Measurements from ENCODE around the gene C16orf87. TPM values are rescaled to one million over a fixed set of nuclear protein-coding genes. Genes with fewer than 3 reads are reported as not detected.

C16orf87 gene
- total and polyA plus RNA-seq, 9 of the 15 experiments (the other 6 are each of a cell fraction or from before 2014, with no cell fraction given), result 7.8 to 16.7 (median 10.5) TPM

- no peaks in the 10 kb centered on the region for H3K27me3 ChIP-seq (ENCODE audit: control insufficient read depth in 2 of 2, insufficient read depth in 2 of 2, low read length in 2 of 2)
- ChIA-PET POLR2A (no interaction called here), CTCF (ENCODE audit: low intra/inter-chr PET ratio) (no interaction called here)
- in situ Hi-C loops (cut with MboI), result no loop called here
- no peak for DNase-seq (ENCODE audit: extremely low read depth in 1 of 4, low spot score in 3 of 4)
- intact Hi-C loops (cut with micrococcal nuclease), result no loop called here
- TF ChIP-seq USF1 (CRISPR knock-in tag; IDR thresholded peaks at IDR 0.05) (no peak), POLR2G (IDR thresholded peaks at IDR 0.05; ENCODE audit: low read depth, low read length) (no peak), POLR3G (IDR thresholded peaks at IDR 0.05; ENCODE audit: extremely low read depth, insufficient read length, insufficient replicate concordance) (no peak), ADNP (tag; IDR thresholded peaks at IDR 0.05) (no peak)
- H3K79me2 ChIP-seq (ENCODE audit: control insufficient read depth, insufficient read depth, low read length), result no peaks in the 10 kb centered on the region
- H3K9me1 ChIP-seq (ENCODE audit: control insufficient read depth, insufficient read depth, low read length), result no peaks in the 10 kb centered on the region
- H3K4me1 ChIP-seq (replicated peaks in 1 of 2; ENCODE audit: control insufficient read depth in 2 of 2, insufficient read depth in 2 of 2, low read length in 2 of 2), result no peaks in the 10 kb centered on the region
- no peak overlapping the region for H2AFZ ChIP-seq (ENCODE audit: low read depth, low read length)
- peaks cover 2% of the 10 kb centered on the region; the same call in 1 of the 3 replicates for H3K36me3 ChIP-seq (ENCODE audit: control insufficient read depth, insufficient read depth, low read length)
- no peak for FAIRE-seq
- no peaks in the 10 kb centered on the region for H4K20me1 ChIP-seq (replicated peaks; ENCODE audit: control insufficient read depth, insufficient read depth, low read length)
- 82% methylated on average over 4 of the region's 4 CpGs for WGBS (ENCODE audit: insufficient coverage, low coverage, missing lambda C conversion rate)
- no peak for ATAC-seq
- no peak overlapping the region for H3K9ac ChIP-seq (ENCODE audit: insufficient read depth in 1 of 2, low read depth in 2 of 2, low read length in 2 of 2)
- H3K27ac ChIP-seq (ENCODE audit: extremely low read depth, low read depth, low read length), result no peak overlapping the region
- H3K4me3 ChIP-seq, result no peak overlapping the region
- BruUV-seq (replicated peaks), result no TSS peak
- H3K4me2 ChIP-seq (ENCODE audit: insufficient read depth, low read length), result no peak overlapping the region
- no peaks in the 10 kb centered on the region for H3K9me3 ChIP-seq (replicated peaks; ENCODE audit: control insufficient read depth, insufficient read depth, low read depth, low read length)
These were observed 33.5 kb downstream of the C16orf87 start for GRCh38 chr16:46797501-46797900.

GRCh38 chr16:46796764-46797269 is 34.2 kb downstream of the C16orf87 start:
- in situ Hi-C loops (cut with MboI), result no loop called here
- ATAC-seq (no peak), DNase-seq (ENCODE audit: extremely low read depth in 1 of 4, low spot score in 3 of 4) (no peak), FAIRE-seq (no peak)
- Histone ChIP-seq H3K4me3 (no peak overlapping the region), H3K9me3 (replicated peaks; ENCODE audit: control insufficient read depth, insufficient read depth, low read depth, low read length) (no peaks in the 10 kb centered on the region), H2AFZ (ENCODE audit: low read depth, low read length) (no peak overlapping the region), H3K4me1 (replicated peaks in 1 of 2; ENCODE audit: control insufficient read depth in 2 of 2, insufficient read depth in 2 of 2, low read length in 2 of 2) (no peaks in the 10 kb centered on the region), H3K79me2 (ENCODE audit: control insufficient read depth, insufficient read depth, low read length) (no peaks in the 10 kb centered on the region), H3K27me3 (ENCODE audit: control insufficient read depth in 2 of 2, insufficient read depth in 2 of 2, low read length in 2 of 2) (no peaks in the 10 kb centered on the region), H3K9me1 (ENCODE audit: control insufficient read depth, insufficient read depth, low read length) (no peaks in the 10 kb centered on the region), H3K36me3 (ENCODE audit: control insufficient read depth, insufficient read depth, low read length) (no peaks in the 10 kb centered on the region), H3K9ac (ENCODE audit: insufficient read depth in 1 of 2, low read depth in 2 of 2, low read length in 2 of 2) (no peak overlapping the region), H3K4me2 (ENCODE audit: insufficient read depth, low read length) (no peak overlapping the region), H4K20me1 (replicated peaks; ENCODE audit: control insufficient read depth, insufficient read depth, low read length) (no peaks in the 10 kb centered on the region), H3K27ac (ENCODE audit: extremely low read depth, low read depth, low read length) (no peak overlapping the region)
- CTCF ChIA-PET (ENCODE audit: low intra/inter-chr PET ratio), result no interaction called here
- 69% methylated on average over 1 of the region's 1 CpG for WGBS (ENCODE audit: insufficient coverage, low coverage, missing lambda C conversion rate)
- TF ChIP-seq TBL1XR1 (IDR thresholded peaks at IDR 0.05; ENCODE audit: low read length in 2 of 2) (no peak), THAP12 (CRISPR knock-in tag; IDR thresholded peaks at IDR 0.05) (no peak), ZBTB2 (IDR thresholded peaks at IDR 0.05) (no peak), NFATC3 (IDR thresholded peaks at IDR 0.05) (no peak)
- BruUV-seq (replicated peaks), result no TSS peak
- POLR2A ChIA-PET, result no interaction called here
- intact Hi-C loops (cut with micrococcal nuclease), result no loop called here
